Hepatocyte (in vitro differentiated cells): ENCODE results near the gene ALK. TPM values are rescaled to one million over a fixed set of nuclear protein-coding genes. Genes with fewer than 3 reads are reported as not detected.

Source experiments
- DNase-seq: peaks from one replicate; pipeline ENCODE4 v3.0.0-alpha.2; 2016; ENCODE audit warnings: low spot score
- H2AFZ ChIP-seq: fragments of 200-600 bp; sonication (generic); 2 replicates; pipeline ENCODE4 v1.6.0; 2016; ENCODE audit warnings: antibody characterized with exemption, mild to moderate bottlenecking
- H3K27ac ChIP-seq: fragments of 200-600 bp; sonication (generic); 2 replicates; pipeline ENCODE4 v1.5.1; 2016; ENCODE audit warnings: mild to moderate bottlenecking
- H3K27me3 ChIP-seq: fragments of 200-600 bp; sonication (generic); 2 replicates; pipeline ENCODE4 v1.6.1; 2016
- H3K36me3 ChIP-seq: fragments of 200-600 bp; sonication (generic); replicated peaks from 2 replicates; pipeline ENCODE4 v1.5.1; 2016; ENCODE audit warnings: low read depth; ENCODE audit not compliant: insufficient read depth
- H3K4me1 ChIP-seq: fragments of 200-600 bp; sonication (generic); 2 replicates; pipeline ENCODE4 v1.5.1; 2016; ENCODE audit warnings: mild to moderate bottlenecking, moderate library complexity; ENCODE audit not compliant: insufficient read depth
- H3K4me2 ChIP-seq: fragments of 200-600 bp; sonication (generic); 2 replicates; pipeline ENCODE4 v1.6.0; 2016
- H3K4me3 ChIP-seq: fragments of 200-600 bp; sonication (generic); 2 replicates; pipeline ENCODE4 v1.5.1; 2016; ENCODE audit warnings: mild to moderate bottlenecking
- H3K79me2 ChIP-seq: fragments of 200-600 bp; sonication (generic); 2 replicates; pipeline ENCODE4 v1.6.0; 2017; ENCODE audit warnings: mild to moderate bottlenecking
- H3K9me2 ChIP-seq: fragments of 200-600 bp; sonication (generic); replicated peaks from 2 replicates; pipeline ENCODE4 v1.6.0; 2017; ENCODE audit warnings: mild to moderate bottlenecking; ENCODE audit not compliant: insufficient read depth
- H3K9me3 ChIP-seq: fragments of 200-600 bp; sonication (generic); 2 replicates; pipeline ENCODE4 v1.5.1; 2016; ENCODE audit warnings: low read depth, mild to moderate bottlenecking
- H4K20me1 ChIP-seq: fragments of 200-600 bp; sonication (generic); 2 replicates; pipeline ENCODE4 v1.6.0; 2016; ENCODE audit warnings: mild to moderate bottlenecking; ENCODE audit not compliant: insufficient read depth, poor library complexity, severe bottlenecking
- EZH2 ChIP-seq: fragments of 200-600 bp; sonication (generic); IDR thresholded peaks from 2 replicates; pipeline ENCODE4 v1.6.1; 2016; ENCODE audit warnings: antibody characterized with exemption, mild to moderate bottlenecking, borderline replicate concordance
- EZH2phosphoT487 ChIP-seq: fragments of 200-600 bp; sonication (generic); IDR thresholded peaks from one replicate; pipeline ENCODE4 v1.6.1; 2018; ENCODE audit warnings: antibody characterized with exemption, mild to moderate bottlenecking, low read depth, moderate library complexity; ENCODE audit not compliant: unreplicated experiment, severe bottlenecking
- WGBS: methylation state at CpG from one replicate; pipeline ENCODE4 v1.1.6; 2016; ENCODE audit warnings: low lambda C conversion rate; ENCODE audit errors: missing lambda C conversion rate; 5-methylcytosine and 5-hydroxymethylcytosine counted together
- polyA plus RNA-seq: library from polyadenylated mRNA; unstranded; fragments of >200 nt; fragmentation: Nextera tagmentation; extraction: Ambion mirVana; gene quantifications from 2 replicates; pipeline ENCODE4 v1.2.1, GENCODE V29; 2016
- total RNA-seq: library from RNA; depleted of rRNA; stranded (reverse); fragments of >200 nt; gene quantifications from 2 replicates; pipeline ENCODE4 v1.2.3, GENCODE V29; 2014
- TF ChIP-seq, protein P1 (sequence below): fragments of 200-600 bp; sonication (generic); IDR thresholded peaks from 2 replicates; pipeline ENCODE4 v1.5.1; 2016; ENCODE audit warnings: antibody characterized with exemption, mild to moderate bottlenecking; ENCODE audit not compliant: poor library complexity

The ALK gene
- total and polyA plus RNA-seq, 2 experiments from 2014 or later = 0.16 to 0.27 TPM

- H3K9me2 ChIP-seq = no peaks in the 10 kb centered on the region
- no peak overlapping the region for H3K4me3 ChIP-seq
- no peak overlapping the region for H3K27ac ChIP-seq
- no peak overlapping the region for H2AFZ ChIP-seq
- TF ChIP-seq, protein P1, sequence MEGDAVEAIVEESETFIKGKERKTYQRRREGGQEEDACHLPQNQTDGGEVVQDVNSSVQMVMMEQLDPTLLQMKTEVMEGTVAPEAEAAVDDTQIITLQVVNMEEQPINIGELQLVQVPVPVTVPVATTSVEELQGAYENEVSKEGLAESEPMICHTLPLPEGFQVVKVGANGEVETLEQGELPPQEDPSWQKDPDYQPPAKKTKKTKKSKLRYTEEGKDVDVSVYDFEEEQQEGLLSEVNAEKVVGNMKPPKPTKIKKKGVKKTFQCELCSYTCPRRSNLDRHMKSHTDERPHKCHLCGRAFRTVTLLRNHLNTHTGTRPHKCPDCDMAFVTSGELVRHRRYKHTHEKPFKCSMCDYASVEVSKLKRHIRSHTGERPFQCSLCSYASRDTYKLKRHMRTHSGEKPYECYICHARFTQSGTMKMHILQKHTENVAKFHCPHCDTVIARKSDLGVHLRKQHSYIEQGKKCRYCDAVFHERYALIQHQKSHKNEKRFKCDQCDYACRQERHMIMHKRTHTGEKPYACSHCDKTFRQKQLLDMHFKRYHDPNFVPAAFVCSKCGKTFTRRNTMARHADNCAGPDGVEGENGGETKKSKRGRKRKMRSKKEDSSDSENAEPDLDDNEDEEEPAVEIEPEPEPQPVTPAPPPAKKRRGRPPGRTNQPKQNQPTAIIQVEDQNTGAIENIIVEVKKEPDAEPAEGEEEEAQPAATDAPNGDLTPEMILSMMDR = no peak
- TF ChIP-seq EZH2phosphoT487 (no peak), EZH2 (no peak)
- no peaks in the 10 kb centered on the region for H3K79me2 ChIP-seq
- H4K20me1 ChIP-seq = no peaks in the 10 kb centered on the region
- 58% methylated on average over 8 of the region's 8 CpGs for WGBS
- H3K9me3 ChIP-seq = no peaks in the 10 kb centered on the region
- H3K36me3 ChIP-seq = no peaks in the 10 kb centered on the region
- H3K4me2 ChIP-seq = no peak overlapping the region
- H3K4me1 ChIP-seq = no peaks in the 10 kb centered on the region
- H3K27me3 ChIP-seq = peaks cover 3% of the 10 kb centered on the region
- DNase-seq = no peak
These were observed 522.8 kb downstream of the ALK start for GRCh38 chr2:29398384-29399237.

DNA sequence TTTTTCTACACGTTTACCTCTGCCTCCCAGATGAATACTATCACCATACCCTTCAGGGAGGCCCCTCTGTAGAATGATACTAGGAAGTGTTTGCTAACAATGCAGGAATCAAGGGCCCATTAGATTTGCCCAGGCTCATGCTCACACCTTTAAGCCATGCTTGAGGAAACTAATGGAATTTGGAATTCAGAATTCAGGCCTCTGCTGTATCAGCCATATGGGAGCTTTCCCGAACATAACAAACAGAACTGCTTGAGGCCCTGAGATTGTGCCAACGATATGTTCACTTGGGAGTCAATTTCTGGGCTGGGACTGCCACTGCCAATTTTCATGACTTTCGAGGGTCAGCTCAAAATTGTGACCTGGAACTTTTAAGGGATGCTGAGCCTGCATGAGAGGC, 523.7 kb downstream of the ALK start:
- H3K36me3 ChIP-seq = no peaks in the 10 kb centered on the region
- H3K9me2 ChIP-seq = no peaks in the 10 kb centered on the region
- no peak overlapping the region for H3K27ac ChIP-seq
- no peaks in the 10 kb centered on the region for H4K20me1 ChIP-seq
- no peak overlapping the region for H2AFZ ChIP-seq
- no peak overlapping the region for H3K4me3 ChIP-seq
- no peaks in the 10 kb centered on the region for H3K4me1 ChIP-seq
- H3K4me2 ChIP-seq = no peak overlapping the region
- 74% methylated on average over 4 of the region's 4 CpGs for WGBS
- TF ChIP-seq, protein P1 = no peak
- TF ChIP-seq EZH2phosphoT487 = no peak
- TF ChIP-seq EZH2 = no peak
- DNase-seq = no peak
- H3K79me2 ChIP-seq = no peaks in the 10 kb centered on the region
- peaks cover 5% of the 10 kb centered on the region for H3K27me3 ChIP-seq
- H3K9me3 ChIP-seq = no peaks in the 10 kb centered on the region

DNA sequence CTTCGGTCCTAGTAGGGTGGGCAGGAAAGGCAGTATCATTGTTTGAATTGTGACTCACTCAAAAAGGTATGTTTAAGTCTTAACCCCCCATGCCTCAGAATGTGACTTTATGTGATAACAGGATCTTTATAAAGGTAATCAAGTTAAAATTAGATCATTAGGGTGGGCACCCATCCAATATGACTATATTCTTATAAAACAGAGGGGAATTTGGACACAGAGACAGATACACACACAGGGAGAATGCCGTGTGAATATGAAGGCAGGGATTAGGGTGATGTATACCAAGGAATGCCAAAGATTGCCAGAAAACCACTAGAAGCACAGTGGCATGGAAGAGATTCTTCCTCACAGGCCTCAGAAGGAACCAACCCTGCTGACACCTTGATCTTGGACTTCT, 524.3 kb downstream of the ALK start:
- TF ChIP-seq, protein P1 = no peak
- TF ChIP-seq EZH2 (no peak), EZH2phosphoT487 (no peak)
- Histone ChIP-seq H3K9me3 (no peaks in the 10 kb centered on the region), H3K4me3 (no peak overlapping the region), H3K27ac (no peak overlapping the region), H3K79me2 (no peaks in the 10 kb centered on the region), H4K20me1 (no peaks in the 10 kb centered on the region), H3K4me2 (no peak overlapping the region), H3K27me3 (peaks cover 5% of the 10 kb centered on the region), H2AFZ (no peak overlapping the region), H3K9me2 (no peaks in the 10 kb centered on the region), H3K36me3 (no peaks in the 10 kb centered on the region), H3K4me1 (no peaks in the 10 kb centered on the region)
- 74% methylated on average over 2 of the region's 2 CpGs for WGBS
- no peak for DNase-seq
